Cardiac fibroblast (primary cell): ENCODE results near the gene SPNS2.

ENCODE experiments used
- DNase-seq, 2 donors: peaks; one replicate each; pipeline versions ENCODE4 v3.0.0 to v3.0.0-alpha.2; 2010; ENCODE audit warnings: low read depth in 2 of 2
- H3K4me3 ChIP-seq, 2 donors: replicated peaks in 1 of 2; 1 replicate in 1 of 2; 2 replicates in 1 of 2; pipeline ENCODE4 v1.5.1; 2011; ENCODE audit warnings: low read depth in 2 of 2, low read length in 2 of 2, mild to moderate bottlenecking in 2 of 2, moderate library complexity in 1 of 2
- TF ChIP-seq, protein P1 (sequence below): IDR thresholded peaks from one replicate; pipeline ENCODE4 v1.5.1; 2011; ENCODE audit warnings: low read depth, mild to moderate bottlenecking, low read length, inconsistent platforms

The SPNS2 gene

DNA sequence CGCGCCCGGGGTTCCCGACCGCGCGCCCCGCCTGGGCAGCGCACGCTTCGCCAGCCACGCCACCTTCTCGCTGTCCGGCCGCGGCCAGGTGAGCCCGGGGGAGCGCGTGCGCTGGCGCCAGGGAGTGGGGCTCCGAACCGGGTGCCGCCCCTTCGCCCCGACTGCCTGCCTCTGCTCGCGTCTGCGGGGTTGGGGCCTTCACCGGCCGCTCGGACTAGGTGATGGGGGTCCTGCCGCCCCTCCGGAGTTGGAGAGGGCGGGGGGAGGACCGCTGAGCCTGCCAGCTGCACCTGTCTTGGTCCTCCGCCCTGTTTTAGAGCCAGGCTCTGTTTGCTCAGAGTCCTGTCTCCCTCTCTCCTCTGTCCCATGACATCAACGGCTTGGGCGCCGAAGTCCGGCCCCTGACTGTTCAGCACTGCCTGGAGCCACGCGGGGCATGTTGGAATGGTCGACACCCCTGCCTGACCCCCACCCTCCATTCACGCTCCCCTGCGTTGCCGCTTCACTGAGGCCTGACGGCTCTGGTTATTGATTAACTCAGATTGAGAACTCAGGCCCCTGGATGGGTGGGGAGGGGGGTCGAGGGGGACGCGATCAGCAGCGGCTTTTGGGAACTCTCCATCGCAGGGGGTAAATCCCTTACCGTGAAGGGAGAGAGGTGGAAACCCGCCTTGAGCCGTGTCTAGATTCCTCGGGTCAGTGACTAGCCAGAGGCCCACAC is 86.4 kb downstream of the SPNS2 start:
- DNase-seq, result no peak
- TF ChIP-seq, protein P1, sequence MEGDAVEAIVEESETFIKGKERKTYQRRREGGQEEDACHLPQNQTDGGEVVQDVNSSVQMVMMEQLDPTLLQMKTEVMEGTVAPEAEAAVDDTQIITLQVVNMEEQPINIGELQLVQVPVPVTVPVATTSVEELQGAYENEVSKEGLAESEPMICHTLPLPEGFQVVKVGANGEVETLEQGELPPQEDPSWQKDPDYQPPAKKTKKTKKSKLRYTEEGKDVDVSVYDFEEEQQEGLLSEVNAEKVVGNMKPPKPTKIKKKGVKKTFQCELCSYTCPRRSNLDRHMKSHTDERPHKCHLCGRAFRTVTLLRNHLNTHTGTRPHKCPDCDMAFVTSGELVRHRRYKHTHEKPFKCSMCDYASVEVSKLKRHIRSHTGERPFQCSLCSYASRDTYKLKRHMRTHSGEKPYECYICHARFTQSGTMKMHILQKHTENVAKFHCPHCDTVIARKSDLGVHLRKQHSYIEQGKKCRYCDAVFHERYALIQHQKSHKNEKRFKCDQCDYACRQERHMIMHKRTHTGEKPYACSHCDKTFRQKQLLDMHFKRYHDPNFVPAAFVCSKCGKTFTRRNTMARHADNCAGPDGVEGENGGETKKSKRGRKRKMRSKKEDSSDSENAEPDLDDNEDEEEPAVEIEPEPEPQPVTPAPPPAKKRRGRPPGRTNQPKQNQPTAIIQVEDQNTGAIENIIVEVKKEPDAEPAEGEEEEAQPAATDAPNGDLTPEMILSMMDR, result no peak
- H3K4me3 ChIP-seq, result peak overlapping the region in 1 of 2 donors; percentile 35

DNA sequence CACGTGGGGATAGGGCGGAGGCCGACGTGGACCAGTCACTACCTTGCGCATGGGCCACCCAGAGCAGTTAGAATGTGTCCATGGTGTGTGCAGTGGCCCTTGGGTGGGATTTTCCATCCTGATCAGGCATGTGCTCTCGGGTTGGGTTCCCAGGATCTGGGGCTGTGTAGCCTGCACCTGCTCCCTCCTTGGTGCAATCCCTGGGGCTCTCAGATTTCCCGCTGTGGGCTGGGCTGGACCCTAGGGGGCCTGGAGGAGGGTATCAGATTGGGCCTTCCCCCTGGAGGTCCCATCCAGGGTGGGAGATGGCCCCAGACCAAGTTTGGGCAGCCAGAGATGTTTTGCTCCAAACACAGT is 86.9 kb downstream of the SPNS2 start:
- DNase-seq, result no peak
- peak overlapping the region in 1 of 2 donors; percentile 35 for H3K4me3 ChIP-seq
- TF ChIP-seq, protein P1, result no peak

DNA sequence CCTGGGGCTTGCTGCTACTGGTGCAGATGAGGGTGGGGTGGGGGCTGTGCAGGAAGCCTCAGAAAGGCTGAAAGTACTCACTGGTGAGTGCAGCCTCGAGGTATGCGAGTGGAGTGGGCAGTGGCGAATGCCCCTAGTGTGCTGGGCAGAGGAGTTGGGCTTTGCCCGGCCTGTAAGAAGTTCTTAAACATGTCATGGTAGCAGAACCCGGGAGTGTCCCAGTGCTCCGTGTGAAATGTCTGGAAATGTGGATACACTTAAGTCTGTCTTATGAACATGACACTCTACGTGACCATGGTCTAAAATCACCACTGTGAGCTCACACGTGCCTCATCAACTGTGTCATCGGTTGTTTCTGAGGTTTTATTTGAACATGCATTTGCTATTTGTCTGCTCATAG is 87.4 kb downstream of the SPNS2 start:
- TF ChIP-seq, protein P1, result no peak
- DNase-seq, result no peak
- H3K4me3 ChIP-seq, result no peak overlapping the region

DNA sequence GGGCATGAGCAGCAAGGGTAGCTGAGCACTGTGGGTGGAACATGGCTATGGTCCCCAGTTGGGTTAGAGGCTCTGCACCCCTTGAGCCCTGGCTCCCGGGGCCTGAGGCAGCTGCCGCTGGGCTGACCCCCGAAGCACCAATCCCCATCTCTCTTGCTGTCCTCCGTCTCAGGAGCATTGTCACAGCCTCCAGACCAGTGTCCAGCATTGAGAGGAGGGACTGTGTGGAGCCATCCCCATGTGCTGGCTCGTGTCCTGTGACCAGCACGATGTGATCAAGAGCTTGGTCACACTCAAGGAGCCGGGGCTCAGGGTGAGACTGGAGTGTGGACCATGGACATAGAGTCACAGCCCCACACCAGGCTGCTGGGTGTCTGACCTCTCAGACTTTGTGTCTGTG is 88.5 kb downstream of the SPNS2 start:
- DNase-seq, result no peak
- H3K4me3 ChIP-seq, result no peak overlapping the region
- TF ChIP-seq, protein P1, result no peak

DNA sequence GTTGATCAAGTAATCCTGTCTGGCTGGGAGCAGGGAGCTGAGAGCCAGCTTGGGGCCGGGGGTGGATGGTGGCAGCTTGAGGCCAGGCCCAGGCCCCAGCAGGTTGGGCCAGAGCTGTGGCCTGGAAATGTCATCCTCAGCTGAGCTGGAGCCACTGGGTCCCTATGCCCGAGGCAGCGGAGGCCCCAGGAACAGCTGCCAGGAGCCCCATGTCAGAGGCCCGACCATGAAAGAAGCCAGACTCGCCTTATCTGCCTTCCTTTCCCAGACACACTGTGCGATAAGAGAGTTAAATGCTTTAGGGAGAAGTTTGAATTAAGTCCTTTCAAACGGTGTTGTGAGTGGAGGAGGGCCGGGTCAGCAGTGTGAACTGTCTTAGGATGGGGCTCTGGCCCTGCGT is 89.1 kb downstream of the SPNS2 start:
- TF ChIP-seq, protein P1, result no peak
- H3K4me3 ChIP-seq, result no peak overlapping the region
- DNase-seq, result peak in 1 of 2 donors; percentile 54

DNA sequence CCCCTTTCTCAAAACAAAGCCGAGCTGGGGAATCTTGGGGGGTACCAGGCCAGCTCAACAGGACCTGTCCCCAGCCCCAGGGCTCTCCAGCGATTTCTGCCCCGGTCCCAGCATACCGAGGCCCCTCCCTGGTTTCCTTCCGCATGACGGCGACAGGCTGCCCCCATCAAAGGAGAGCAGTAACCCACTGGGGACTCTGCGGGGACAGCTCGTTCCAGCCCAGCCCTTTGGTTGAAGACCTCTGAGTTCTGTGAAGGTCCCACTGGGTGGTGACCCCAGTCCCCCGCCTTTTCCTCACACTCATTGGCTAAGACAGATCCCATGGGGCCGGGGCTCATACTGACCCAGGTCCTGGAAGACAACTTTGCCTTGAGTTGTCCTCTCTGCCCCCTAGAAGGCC is 89.7 kb downstream of the SPNS2 start:
- H3K4me3 ChIP-seq, result no peak overlapping the region
- DNase-seq, result no peak
- TF ChIP-seq, protein P1, result no peak
